ENCODE data around the gene PLXNA1. TPM values are rescaled to one million over a fixed set of nuclear protein-coding genes. Genes with fewer than 3 reads are reported as not detected.

The PLXNA1 gene
- total RNA-seq, 4 donors from 2014 or later, result 6.7 to 38.2 (median 16.9) TPM

- no peaks in the 10 kb centered on the region for H3K27me3 ChIP-seq
- no peak for DNase-seq
- H3K9me3 ChIP-seq, result no peaks in the 10 kb centered on the region
- no peaks in the 10 kb centered on the region for H3K36me3 ChIP-seq
- no peaks in the 10 kb centered on the region for H3K4me1 ChIP-seq
- no peak overlapping the region for H3K4me3 ChIP-seq
- H3K27ac ChIP-seq, result no peak overlapping the region
- TF ChIP-seq CTCF (IDR thresholded peaks at IDR 0.05) (no peak), POLR2A (IDR thresholded peaks at IDR 0.05) (no peak)
- intact Hi-C loops (cut with DNase I; ENCODE audit: low total_unique reads), result no loop called here
Observed at GRCh38 chr3:126959921-126960603, 22.9 kb upstream of the PLXNA1 start.

- no peaks in the 10 kb centered on the region for H3K4me1 ChIP-seq
- H3K36me3 ChIP-seq, result no peaks in the 10 kb centered on the region
- H3K9me3 ChIP-seq, result no peaks in the 10 kb centered on the region
- H3K27ac ChIP-seq, result no peak overlapping the region
- TF ChIP-seq POLR2A (IDR thresholded peaks at IDR 0.05) (no peak), CTCF (IDR thresholded peaks at IDR 0.05) (no peak)
- no peak overlapping the region for H3K4me3 ChIP-seq
- DNase-seq, result no peak
- intact Hi-C loops (cut with DNase I; ENCODE audit: low total_unique reads), result no loop called here
- no peaks in the 10 kb centered on the region for H3K27me3 ChIP-seq
Observed at GRCh38 chr3:126960604-126960995, 22.3 kb upstream of the PLXNA1 start.

GRCh38 chr3:126961191-126961790 lies 21.6 kb upstream of the PLXNA1 start:
- TF ChIP-seq POLR2A (IDR thresholded peaks at IDR 0.05) (no peak), CTCF (IDR thresholded peaks at IDR 0.05) (no peak)
- no peaks in the 10 kb centered on the region for H3K4me1 ChIP-seq
- DNase-seq, result peak in 1 of 2 donors; percentile 63
- H3K27ac ChIP-seq, result no peak overlapping the region
- H3K4me3 ChIP-seq, result no peak overlapping the region
- no peaks in the 10 kb centered on the region for H3K9me3 ChIP-seq
- no peaks in the 10 kb centered on the region for H3K27me3 ChIP-seq
- no peaks in the 10 kb centered on the region for H3K36me3 ChIP-seq
- intact Hi-C loops (cut with DNase I; ENCODE audit: low total_unique reads), result no loop called here

- peak in 1 of 2 donors; percentile 45 for DNase-seq
- Histone ChIP-seq H3K27me3 (no peaks in the 10 kb centered on the region), H3K9me3 (no peaks in the 10 kb centered on the region), H3K27ac (no peak overlapping the region), H3K36me3 (no peaks in the 10 kb centered on the region), H3K4me1 (no peaks in the 10 kb centered on the region), H3K4me3 (no peak overlapping the region)
- intact Hi-C loops (cut with DNase I; ENCODE audit: low total_unique reads), result no loop called here
- TF ChIP-seq POLR2A (IDR thresholded peaks at IDR 0.05) (no peak), CTCF (IDR thresholded peaks at IDR 0.05) (no peak)
Observed at GRCh38 chr3:126961791-126962461, 21.0 kb upstream of the PLXNA1 start.

GRCh38 chr3:126962756-126963155 lies 20.2 kb upstream of the PLXNA1 start:
- Histone ChIP-seq H3K9me3 (no peaks in the 10 kb centered on the region), H3K36me3 (no peaks in the 10 kb centered on the region), H3K4me1 (no peaks in the 10 kb centered on the region), H3K27me3 (no peaks in the 10 kb centered on the region), H3K27ac (no peak overlapping the region), H3K4me3 (no peak overlapping the region)
- no peak for DNase-seq
- TF ChIP-seq POLR2A (IDR thresholded peaks at IDR 0.05), result no peak
- TF ChIP-seq CTCF (IDR thresholded peaks at IDR 0.05), result no peak
- intact Hi-C loops (cut with DNase I; ENCODE audit: low total_unique reads), result no loop called here

Measured in uterus (tissue), 4 donors.